GM12878 (cell line): ENCODE results near the gene ARPC1A. TPM values are rescaled to one million over a fixed set of nuclear protein-coding genes. Genes with fewer than 3 reads are reported as not detected.

ENCODE experiments used
- ATAC-seq: fragments of 200-7000 bp; cut with Tn5 transposase; 3 replicates; pipeline ENCODE4 v1.9.1; 2020; ENCODE audit warnings: mild to moderate bottlenecking, moderate library complexity
- BruUV-seq: library from RNA; stranded (reverse); fragments of 400-500 nt; replicated peaks from 2 replicates; lab custom pipeline; 2021; lab: Mats Ljungman, UMichigan
- CTCF ChIA-PET: fragments of 300-600 bp; sonication (Branson Sonifier 250); formaldehyde crosslinking; extraction: SDS; loops from one replicate; lab custom pipeline; 2021; ENCODE audit warnings: inconsistent platforms; lab: Yijun Ruan, JAX
- POLR2A ChIA-PET: fragments of 350-600 bp; formaldehyde crosslinking; extraction: SDS; loops from one replicate; lab custom pipeline; 2021; ENCODE audit warnings: inconsistent platforms; lab: Charles Lee
- RAD21 ChIA-PET: fragments of 300-600 bp; sonication (Branson Sonifier 250); formaldehyde crosslinking; loops from one replicate; lab custom pipeline; 2023; ENCODE audit warnings: antibody characterized with exemption; ENCODE audit not compliant: unreplicated experiment; lab: Charles Lee
- SMC1A ChIA-PET: fragments of 300-600 bp; sonication (Branson Sonifier 250); formaldehyde crosslinking; loops from one replicate; lab custom pipeline; 2023; ENCODE audit not compliant: unreplicated experiment, uncharacterized antibody; lab: Charles Lee
- DNase-seq: peaks from one replicate; pipeline ENCODE4 v3.0.0-alpha.2; 2011; ENCODE audit warnings: low read depth, low spot score
- FAIRE-seq: peaks from 3 replicates; lab custom pipeline; 2011; peaks lifted over from hg19 to GRCh38; lab: Jason Lieb, UNC
- H2AFZ ChIP-seq: 2 replicates; pipeline ENCODE4 v1.6.0; 2011; ENCODE audit warnings: low read depth, low read length, control low read depth; ENCODE audit not compliant: control insufficient read depth
- H3K27ac ChIP-seq: 2 replicates; pipeline ENCODE4 v1.5.1; 2011; ENCODE audit warnings: control low read depth; ENCODE audit not compliant: control insufficient read depth, insufficient read depth
- H3K27me3 ChIP-seq, 2 experiments: replicated peaks in 1 of 2; 2 replicates each; pipeline versions ENCODE4 v1.6.0 to v1.6.1; 2011; ENCODE audit warnings: low read length in 1 of 2; ENCODE audit not compliant: control insufficient read depth in 2 of 2, insufficient read depth in 2 of 2
- H3K36me3 ChIP-seq, 2 experiments: 2 replicates each; pipeline ENCODE4 v1.5.1; 2011; ENCODE audit warnings: low read length in 1 of 2; ENCODE audit not compliant: control insufficient read depth in 2 of 2, insufficient read depth in 2 of 2
- H3K4me1 ChIP-seq: 2 replicates; pipeline ENCODE4 v1.6.1; 2011; ENCODE audit warnings: mild to moderate bottlenecking, low read length, moderate library complexity, mixed read lengths; ENCODE audit not compliant: control insufficient read depth, insufficient read depth
- H3K4me2 ChIP-seq: 2 replicates; pipeline ENCODE4 v1.6.0; 2011; ENCODE audit warnings: control low read depth; ENCODE audit not compliant: control insufficient read depth, insufficient read depth
- H3K4me3 ChIP-seq: fragments of 200-600 bp; sonication (generic); 2 replicates; pipeline ENCODE4 v1.5.1; 2016
- H3K79me2 ChIP-seq: 2 replicates; pipeline ENCODE4 v1.6.0; 2011; ENCODE audit warnings: low read length; ENCODE audit not compliant: control insufficient read depth, insufficient read depth
- H3K9ac ChIP-seq: 2 replicates; pipeline ENCODE4 v1.8.0; 2011; ENCODE audit warnings: low read length, control low read depth, mixed read lengths; ENCODE audit not compliant: control insufficient read depth, insufficient read depth
- H3K9me3 ChIP-seq: replicated peaks from 3 replicates; pipeline ENCODE4 v1.5.1; 2011; ENCODE audit warnings: mild to moderate bottlenecking, low read length; ENCODE audit not compliant: control insufficient read depth, insufficient read depth
- H4K20me1 ChIP-seq: 2 replicates; pipeline ENCODE4 v1.6.0; 2011; ENCODE audit not compliant: control insufficient read depth, insufficient read depth
- EED ChIP-seq: sonication (generic); IDR thresholded peaks from 2 replicates; pipeline ENCODE4 v1.6.1; 2016; ENCODE audit warnings: antibody characterized with exemption, low read depth
- EGR1 ChIP-seq, 2 experiments: IDR thresholded peaks; 1 replicate in 1 of 2; 2 replicates in 1 of 2; pipeline ENCODE4 v1.6.1; 2011 to 2012; ENCODE audit warnings: low read depth in 2 of 2, low read length in 2 of 2, borderline replicate concordance in 1 of 2, mild to moderate bottlenecking in 1 of 2, moderate library complexity in 1 of 2
- HDAC6 ChIP-seq: fragments of 200-600 bp; sonication (generic); IDR thresholded peaks from one replicate; pipeline ENCODE4 v1.8.0; 2017; ENCODE audit warnings: antibody characterized with exemption; ENCODE audit not compliant: unreplicated experiment
- MTA2 ChIP-seq: fragments of 450-650 bp; IDR thresholded peaks from 2 replicates; pipeline ENCODE4 v1.6.1; 2016; ENCODE audit warnings: low read depth, mild to moderate bottlenecking, moderate library complexity
- NR2C1 ChIP-seq: fragments of 450-650 bp; IDR thresholded peaks from 2 replicates; pipeline ENCODE4 v1.6.1; 2017; ENCODE audit warnings: antibody characterized with exemption, mild to moderate bottlenecking, moderate library complexity
- POLR2AphosphoS2 ChIP-seq: IDR thresholded peaks from 2 replicates; pipeline ENCODE4 v1.6.1; 2011; ENCODE audit warnings: low read depth, mild to moderate bottlenecking, low read length, improper control_type of control experiment, moderate library complexity
- WGBS: methylation state at CpG from one replicate; pipeline ENCODE4 v1.1.6; 2016; ENCODE audit warnings: low lambda C conversion rate; ENCODE audit not compliant: insufficient replicate concordance, insufficient coverage; ENCODE audit errors: missing lambda C conversion rate; 5-methylcytosine and 5-hydroxymethylcytosine counted together
- in situ Hi-C: fragments of 300-500 bp; cut with MboI; formaldehyde crosslinking; loops from 9 replicates; pipeline ENCODE4 v1.14.3; 2018; ENCODE audit warnings: mixed read lengths
- intact Hi-C: fragments of 100-400 bp; cut with micrococcal nuclease; formaldehyde crosslinking; loops from one replicate; pipeline ENCODE4 v1.14.2; 2022; ENCODE audit not compliant: unreplicated experiment
- polyA plus RNA-seq, 11 experiments: library from polyadenylated mRNA; depleted of rRNA in 4 of 11; unstranded in 6 of 11; stranded (reverse) in 5 of 11; fragments of >200 nt; fragmentation: Nextera tagmentation in 4 of 11; fragmentation: Illumina TruSeq in 1 of 11; extraction: Ambion mirVana in 4 of 11; extraction: Trizol in 1 of 11; gene quantifications; 1 replicate in 1 of 11; 2 replicates in 10 of 11; pipeline versions ENCODE4 v1.2.1 to v1.2.3, GENCODE V29; 2011 to 2016; ENCODE audit warnings: inconsistent platforms in 2 of 11, missing spikeins in 2 of 11, low read depth in 1 of 11
- total RNA-seq, 4 experiments: library from RNA; depleted of rRNA in 3 of 4; stranded (reverse); fragments of >200 nt in 3 of 4; fragmentation: Illumina TruSeq in 1 of 4; extraction: Trizol in 1 of 4; gene quantifications; 2 replicates each; pipeline versions ENCODE4 v1.2.1 to v1.2.3, GENCODE V29; 2013 to 2021

The ARPC1A gene
- total and polyA plus RNA-seq, 10 of the 15 experiments (the other 5 are each of a cell fraction or from before 2014, with no cell fraction given) = 42.3 to 152 (median 72.1) TPM

DNA sequence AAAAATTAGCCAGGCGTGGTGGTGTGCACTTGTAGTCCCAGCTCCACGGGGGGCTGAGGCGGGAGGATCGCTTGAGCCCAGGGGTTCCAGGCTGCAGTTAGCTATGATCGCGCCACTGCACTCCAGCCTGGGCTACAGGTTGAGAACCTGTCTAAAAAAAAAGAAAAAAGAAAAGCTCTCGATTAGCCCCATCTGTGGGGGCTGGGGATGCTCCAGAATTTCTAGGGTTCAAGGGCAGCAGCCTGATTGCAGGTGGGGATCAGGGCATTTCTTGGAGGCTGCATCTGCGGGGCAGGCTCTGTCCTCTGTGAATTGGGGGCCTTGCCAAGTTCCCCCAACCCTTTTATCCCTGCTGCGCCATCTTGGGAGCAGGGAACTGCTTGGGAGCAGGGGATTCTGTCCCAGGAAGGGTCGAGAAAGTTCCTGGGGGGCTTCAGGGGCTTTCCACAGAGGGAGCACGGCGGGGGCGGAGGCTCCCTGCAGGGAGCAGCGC, 651 bp upstream of the ARPC1A start:
- TF ChIP-seq EGR1 (IDR thresholded peaks at IDR 0.05; ENCODE audit: borderline replicate concordance in 1 of 2, low read depth in 2 of 2, low read length in 2 of 2) (peak in 1 of 2 experiments; percentile 46; a peak in 1 of 3 replicates), HDAC6 (no peak), NR2C1 (no peak), POLR2AphosphoS2 (no peak), EED (no peak), MTA2 (no peak)
- WGBS = 29% methylated on average over 14 of the region's 14 CpGs
- Histone ChIP-seq H3K4me1 (peaks cover 4% of the 10 kb centered on the region; the same call in 1 of the 2 replicates), H3K9ac (peak overlapping the region; percentile 96), H3K79me2 (peaks cover 52% of the 10 kb centered on the region), H3K27ac (peak overlapping the region; percentile 63), H2AFZ (peak overlapping the region; percentile 54), H3K27me3 (no peaks in the 10 kb centered on the region), H3K9me3 (no peaks in the 10 kb centered on the region), H3K36me3 (no peaks in the 10 kb centered on the region; a peak in 1 of 4 replicates), H4K20me1 (peaks cover 4% of the 10 kb centered on the region; the same call in 1 of the 2 replicates), H3K4me2 (peak overlapping the region; percentile 32), H3K4me3 (peak overlapping the region; percentile 100)
- FAIRE-seq (no peak), ATAC-seq (peak; percentile 6), DNase-seq (no peak)
- in situ Hi-C loops = no loop called here
- BruUV-seq = TSS peak; percentile 96
- CTCF ChIA-PET = interaction anchor here (0.9 to 2.7 kb wide), 3 partner anchors 9 to 82 kb away, joined by 3 to 10 read pairs (median 3); no protein-coding TSS in a partner anchor
- RAD21 ChIA-PET = interaction anchor here (1.3 kb wide), 1 partner anchor 84 kb away, joined by 5 read pairs; the partner anchor contains the start of genes BUD31 and PDAP1
- intact Hi-C loops = no loop called here
- SMC1A ChIA-PET = no interaction called here
- POLR2A ChIA-PET = interaction anchor here (1.0 to 3.3 kb wide), 6 partner anchors 50 to 180 kb away, joined by 3 to 16 read pairs (median 4); partner anchors contain the start of genes BUD31 and PDAP1
